Sigmoid colon (tissue), 7 donors: ENCODE data around the gene INTS15. TPM values are rescaled to one million over a fixed set of nuclear protein-coding genes. Genes with fewer than 3 reads are reported as not detected.

Experiments
- DNase-seq: peaks from one replicate; pipeline ENCODE4 v3.0.0-alpha.2; 2019
- H3K27ac ChIP-seq, 4 donors: fragments of 200-600 bp; sonication (generic); one replicate each; pipeline ENCODE4 v1.5.1; 2016 to 2019; ENCODE audit warnings: mild to moderate bottlenecking in 1 of 4
- H3K27me3 ChIP-seq, 3 donors: fragments of 200-600 bp; sonication (generic); one replicate each; pipeline ENCODE4 v1.5.1; 2019; ENCODE audit warnings: mild to moderate bottlenecking in 1 of 3
- H3K36me3 ChIP-seq, 4 donors: fragments of 200-600 bp; sonication (generic); one replicate each; pipeline ENCODE4 v1.5.1; 2016 to 2019
- H3K4me1 ChIP-seq, 4 donors: fragments of 200-600 bp; sonication (generic); one replicate each; pipeline ENCODE4 v1.5.1; 2017 to 2019
- H3K4me3 ChIP-seq, 4 donors: fragments of 200-600 bp; sonication (generic); one replicate each; pipeline ENCODE4 v1.5.1; 2017 to 2019; ENCODE audit warnings: mild to moderate bottlenecking in 2 of 4, moderate library complexity in 1 of 4
- H3K9me3 ChIP-seq, 4 donors: fragments of 200-600 bp in 3 of 4; sonication (generic) in 3 of 4; one replicate each; pipeline versions ENCODE4 v1.5.1 to v1.6.1; 2013 to 2019
- CTCF ChIP-seq, 4 experiments: fragments of 450-650 bp in 3 of 4; fragments of 200-600 bp in 1 of 4; IDR thresholded peaks; one replicate each; pipeline ENCODE4 v1.5.1; 2016 to 2019; ENCODE audit warnings: antibody characterized with exemption in 4 of 4, mild to moderate bottlenecking in 3 of 4, moderate library complexity in 2 of 4
- EP300 ChIP-seq, 4 donors: sonication (generic); formaldehyde crosslinking; IDR thresholded peaks; one replicate each; pipeline ENCODE4 v1.6.1; 2017; ENCODE audit warnings: antibody characterized with exemption in 4 of 4
- POLR2A ChIP-seq, 2 donors: fragments of 450-650 bp; IDR thresholded peaks; one replicate each; pipeline ENCODE4 v1.6.1; 2016; ENCODE audit warnings: antibody characterized with exemption in 2 of 2, mild to moderate bottlenecking in 2 of 2, moderate library complexity in 2 of 2
- POLR2AphosphoS5 ChIP-seq, 4 donors: sonication (generic); formaldehyde crosslinking; IDR thresholded peaks; one replicate each; pipeline ENCODE4 v1.6.1; 2017; ENCODE audit warnings: antibody characterized with exemption in 4 of 4
- WGBS, 2 donors: extraction: QIAGEN DNeasy Blood & Tissue Kit; methylation state at CpG; one replicate each; pipeline ENCODE4 v1.1.7; 2013; 5-methylcytosine and 5-hydroxymethylcytosine counted together
- intact Hi-C: fragments of 100-400 bp; cut with DNase I; formaldehyde crosslinking; loops from one replicate; pipeline ENCODE4 v1.15.1; 2023
- polyA plus RNA-seq, 3 donors: library from polyadenylated mRNA; stranded (reverse); fragments of 200-250 nt; gene quantifications; one replicate each; pipeline ENCODE4 v1.2.3, GENCODE V29; 2013
- total RNA-seq, 4 donors: library from RNA; depleted of rRNA; stranded (reverse); fragments of >200 nt; gene quantifications; one replicate each; pipeline ENCODE4 v1.1.0, GENCODE V29; 2016
- donor health status: healthy with polysubstance abuse.
- donor health status: Bipolar disorder and iron deficiency.
- donor health status: healthy.

The INTS15 gene
- total and polyA plus RNA-seq, 7 donors = 10.4 to 30.2 (median 18.1) TPM

- H3K27ac ChIP-seq = no peak overlapping the region
- intact Hi-C loops = no loop called here
- no peaks in the 10 kb centered on the region for H3K4me1 ChIP-seq
- WGBS, 2 donors = 83% methylated on average over 4 of the region's 4 CpGs
- DNase-seq = no peak
- no peak overlapping the region for H3K4me3 ChIP-seq
- no peaks in the 10 kb centered on the region for H3K36me3 ChIP-seq
- no peaks in the 10 kb centered on the region for H3K9me3 ChIP-seq
- TF ChIP-seq POLR2A (IDR thresholded peaks at IDR 0.05) = no peak
- TF ChIP-seq CTCF (IDR thresholded peaks at IDR 0.05) = no peak
- no peak for TF ChIP-seq POLR2AphosphoS5 (IDR thresholded peaks at IDR 0.05)
- H3K27me3 ChIP-seq = no peaks in the 10 kb centered on the region
Observed at GRCh38 chr7:6565655-6566054, 24.2 kb upstream of the INTS15 start.

GRCh38 chr7:6567886-6568285, 21.9 kb upstream of the INTS15 start:
- DNase-seq = no peak
- TF ChIP-seq CTCF (IDR thresholded peaks at IDR 0.05) = no peak
- TF ChIP-seq EP300 (IDR thresholded peaks at IDR 0.05) = no peak
- no peak for TF ChIP-seq POLR2AphosphoS5 (IDR thresholded peaks at IDR 0.05)
- no peak for TF ChIP-seq POLR2A (IDR thresholded peaks at IDR 0.05)
- Histone ChIP-seq H3K27ac (no peak overlapping the region), H3K9me3 (no peaks in the 10 kb centered on the region), H3K4me1 (no peaks in the 10 kb centered on the region), H3K36me3 (no peaks in the 10 kb centered on the region), H3K27me3 (no peaks in the 10 kb centered on the region), H3K4me3 (no peak overlapping the region)
- 84% methylated on average over 3 of the region's 3 CpGs for WGBS, 2 donors
- intact Hi-C loops = no loop called here

GRCh38 chr7:6571160-6571779, 18.6 kb upstream of the INTS15 start:
- Histone ChIP-seq H3K36me3 (no peaks in the 10 kb centered on the region), H3K27me3 (no peaks in the 10 kb centered on the region), H3K4me1 (peaks cover 0 to under 1% (median 0%) of the 10 kb centered on the region in 4 donors), H3K4me3 (no peak overlapping the region), H3K9me3 (no peaks in the 10 kb centered on the region), H3K27ac (no peak overlapping the region)
- intact Hi-C loops = no loop called here
- DNase-seq = no peak
- TF ChIP-seq CTCF (IDR thresholded peaks at IDR 0.05) (no peak), POLR2AphosphoS5 (IDR thresholded peaks at IDR 0.05) (no peak), POLR2A (IDR thresholded peaks at IDR 0.05) (no peak), EP300 (IDR thresholded peaks at IDR 0.05) (no peak)
- WGBS, 2 donors = 55 to 69% methylated on average over 7 of the region's 7 CpGs

- TF ChIP-seq EP300 (IDR thresholded peaks at IDR 0.05) (no peak), POLR2AphosphoS5 (IDR thresholded peaks at IDR 0.05) (no peak), CTCF (IDR thresholded peaks at IDR 0.05) (no peak)
- intact Hi-C loops = loop anchor here (2.0 kb wide), 1 partner anchor 59 kb away; no protein-coding TSS in a partner anchor
- no peak for DNase-seq
- H3K9me3 ChIP-seq = no peaks in the 10 kb centered on the region
- H3K27ac ChIP-seq = no peak overlapping the region
- WGBS, 2 donors = 85 to 87% methylated on average over 9 of the region's 9 CpGs
- peaks cover 0 to 11% (median 6%) of the 10 kb centered on the region in 4 donors for H3K4me1 ChIP-seq
- no peaks in the 10 kb centered on the region for H3K27me3 ChIP-seq
- H3K4me3 ChIP-seq = no peak overlapping the region
- peaks cover 0 to 19% (median 3%) of the 10 kb centered on the region in 4 donors for H3K36me3 ChIP-seq
Observed at GRCh38 chr7:6575281-6576023, 14.4 kb upstream of the INTS15 start.
